Amniotic epithelial cell (primary cell): ENCODE measurements around the gene NRSN2.
"Not testable (repeated sequence)": the region's sequence is repeated elsewhere in the genome, so short reads cannot be mapped to it uniquely, and the experiment has no call there.

Source experiments
- DNase-seq: peaks from one replicate; pipeline ENCODE4 v3.0.0-alpha.2; 2010; ENCODE audit warnings: low read depth

NRSN2 gene

GRCh38 chr20:325045-325888, 21.6 kb upstream of the NRSN2 start, which contains the start of gene SOX12:
TSS of gene SOX12 (plus strand) at chr20:325552. CDS start at chr20:325925, 373 bp downstream.
- DNase-seq: peak; percentile 86

GRCh38 chr20:325889-326644, 20.8 kb upstream of the NRSN2 start:
- peak; percentile 63 for DNase-seq

- no peak for DNase-seq
These were observed 20.2 kb upstream of the NRSN2 start for GRCh38 chr20:326645-327185.

GRCh38 chr20:327186-328026, 19.5 kb upstream of the NRSN2 start:
- peak; percentile 91 for DNase-seq

- no peak for DNase-seq
These were observed 18.6 kb upstream of the NRSN2 start for GRCh38 chr20:328027-328974.

- DNase-seq: no peak
These were observed 17.8 kb upstream of the NRSN2 start for GRCh38 chr20:328975-329695.

- no peak for DNase-seq
These were observed 17.1 kb upstream of the NRSN2 start for GRCh38 chr20:329851-330232.

- peak; percentile 73 for DNase-seq
These were observed 16.4 kb upstream of the NRSN2 start for GRCh38 chr20:330233-331149.

GRCh38 chr20:334578-334977, 12.3 kb upstream of the NRSN2 start:
- no peak for DNase-seq

GRCh38 chr20:336040-336439, 10.9 kb upstream of the NRSN2 start:
- DNase-seq: not testable (repeated sequence)

GRCh38 chr20:341682-342081, 5.2 kb upstream of the NRSN2 start:
- peak; percentile 87 for DNase-seq

- no peak for DNase-seq
These were observed 3.8 kb upstream of the NRSN2 start for GRCh38 chr20:343107-343506.

- DNase-seq: no peak
These were observed 775 bp upstream of the NRSN2 start for GRCh38 chr20:346033-346639.

GRCh38 chr20:347317-347639, 367 bp downstream of the NRSN2 start:
- no peak for DNase-seq

GRCh38 chr20:347640-348484, 951 bp downstream of the NRSN2 start:
- peak; percentile 93 for DNase-seq

GRCh38 chr20:348972-349841, 2.3 kb downstream of the NRSN2 start:
- no peak for DNase-seq

- DNase-seq: no peak
These were observed 6.3 kb downstream of the NRSN2 start for GRCh38 chr20:353166-353565.
